Measurements from ENCODE around the gene ESPNL.

ESPNL gene

DNA sequence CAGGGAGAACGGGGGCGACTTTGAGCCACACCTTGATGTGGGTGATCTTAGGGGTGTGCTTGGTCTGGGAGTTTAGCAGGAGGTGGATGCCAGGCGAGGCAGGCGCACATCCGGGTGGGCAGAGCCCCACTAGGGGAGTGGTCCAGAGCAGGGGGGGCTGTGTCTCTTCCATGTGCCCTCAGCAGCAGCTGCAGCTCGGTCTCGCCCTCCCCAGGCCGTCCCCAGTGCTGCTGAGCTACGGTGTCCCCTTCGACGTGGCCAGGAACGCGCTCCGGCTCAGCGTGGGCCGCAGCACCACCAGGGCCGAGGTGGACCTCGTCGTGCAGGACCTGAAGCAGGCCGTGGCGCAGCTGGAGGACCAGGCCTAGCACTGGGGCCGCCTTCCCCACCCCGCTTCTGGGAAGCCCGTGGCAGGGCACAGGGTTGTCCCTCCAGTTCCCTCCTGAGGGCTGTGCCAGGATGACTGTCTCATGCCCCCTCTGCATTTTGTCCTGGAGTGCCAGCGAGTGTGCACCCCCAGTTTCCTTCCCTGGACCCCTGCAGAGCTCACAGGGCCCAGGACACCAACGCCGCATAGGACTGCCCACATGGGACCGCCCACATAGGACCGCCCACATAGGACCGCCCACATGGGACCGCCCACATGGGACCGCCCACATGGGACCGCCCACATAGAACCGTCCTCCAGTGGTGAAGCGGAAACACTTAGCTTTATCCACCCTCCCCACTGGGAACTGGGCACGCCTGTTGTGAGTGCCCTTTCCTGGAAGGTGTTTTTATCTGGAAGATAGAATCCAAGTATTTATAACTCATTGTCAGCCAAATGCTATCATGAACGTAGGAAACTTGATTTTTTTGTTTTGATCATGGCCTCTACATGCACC lies 1.9 kb upstream of the ESPNL start:
- DNase-seq (ENCODE audit: low read depth in 2 of 3, low spot score in 2 of 3), result no peak

DNA sequence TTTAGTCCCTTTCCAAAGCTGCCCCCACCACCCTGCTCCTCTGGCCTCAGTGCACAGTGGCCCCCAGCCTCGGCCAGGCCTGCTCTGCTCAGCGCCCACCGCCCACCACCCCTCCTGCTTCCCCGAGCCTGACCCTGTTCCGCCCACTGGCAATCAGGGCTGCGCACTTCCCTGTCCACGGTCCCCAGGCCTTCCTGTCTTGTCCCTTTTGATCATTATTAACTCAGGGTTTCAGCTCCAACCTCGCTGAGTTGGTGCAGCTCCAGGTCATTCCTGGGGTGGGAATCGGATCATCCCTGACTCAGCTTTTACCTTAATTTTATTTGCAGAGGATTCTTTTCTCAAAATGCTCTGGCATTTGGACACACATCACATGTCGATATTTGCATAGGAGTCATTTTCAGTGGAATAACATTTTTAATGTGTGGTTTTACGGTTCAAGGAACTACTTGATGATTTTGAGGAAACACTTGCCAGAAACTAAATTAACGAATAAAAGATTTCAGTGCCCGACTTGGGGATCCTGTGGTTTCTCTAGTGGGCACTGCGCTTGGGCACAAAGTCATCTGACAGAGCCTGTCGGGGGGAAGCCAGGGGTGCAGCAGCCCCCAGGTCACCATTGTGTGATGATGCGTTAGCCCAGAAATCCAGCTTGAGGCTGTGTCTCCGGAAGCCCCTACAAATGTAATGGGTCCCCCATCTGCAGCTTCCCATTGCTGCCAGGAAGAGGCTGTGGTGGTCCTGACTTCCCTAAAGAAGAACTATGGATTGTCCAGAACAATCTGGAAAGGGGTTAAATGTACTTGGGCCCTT lies 1.0 kb upstream of the ESPNL start:
- no peak for DNase-seq (ENCODE audit: low read depth in 2 of 3, low spot score in 2 of 3)

DNA sequence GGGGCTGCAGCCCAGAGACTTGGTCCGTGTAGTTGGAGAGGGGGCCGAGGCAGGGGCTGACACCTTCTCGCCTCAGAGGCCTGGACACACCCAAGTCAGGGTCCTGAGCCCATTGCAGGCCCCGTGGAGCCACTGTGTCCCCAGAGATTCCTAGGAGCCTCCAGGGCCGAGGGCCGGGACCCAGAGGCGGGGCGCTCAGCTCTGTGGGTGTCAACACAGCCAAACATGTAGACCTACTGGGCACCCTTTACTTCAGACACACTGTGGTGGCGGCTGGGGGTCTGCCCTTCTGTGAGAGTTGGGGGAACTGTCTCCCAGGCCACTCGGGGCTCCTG lies 459 bp upstream of the ESPNL start:
- no peak for DNase-seq (ENCODE audit: low read depth in 2 of 3, low spot score in 2 of 3)

DNA sequence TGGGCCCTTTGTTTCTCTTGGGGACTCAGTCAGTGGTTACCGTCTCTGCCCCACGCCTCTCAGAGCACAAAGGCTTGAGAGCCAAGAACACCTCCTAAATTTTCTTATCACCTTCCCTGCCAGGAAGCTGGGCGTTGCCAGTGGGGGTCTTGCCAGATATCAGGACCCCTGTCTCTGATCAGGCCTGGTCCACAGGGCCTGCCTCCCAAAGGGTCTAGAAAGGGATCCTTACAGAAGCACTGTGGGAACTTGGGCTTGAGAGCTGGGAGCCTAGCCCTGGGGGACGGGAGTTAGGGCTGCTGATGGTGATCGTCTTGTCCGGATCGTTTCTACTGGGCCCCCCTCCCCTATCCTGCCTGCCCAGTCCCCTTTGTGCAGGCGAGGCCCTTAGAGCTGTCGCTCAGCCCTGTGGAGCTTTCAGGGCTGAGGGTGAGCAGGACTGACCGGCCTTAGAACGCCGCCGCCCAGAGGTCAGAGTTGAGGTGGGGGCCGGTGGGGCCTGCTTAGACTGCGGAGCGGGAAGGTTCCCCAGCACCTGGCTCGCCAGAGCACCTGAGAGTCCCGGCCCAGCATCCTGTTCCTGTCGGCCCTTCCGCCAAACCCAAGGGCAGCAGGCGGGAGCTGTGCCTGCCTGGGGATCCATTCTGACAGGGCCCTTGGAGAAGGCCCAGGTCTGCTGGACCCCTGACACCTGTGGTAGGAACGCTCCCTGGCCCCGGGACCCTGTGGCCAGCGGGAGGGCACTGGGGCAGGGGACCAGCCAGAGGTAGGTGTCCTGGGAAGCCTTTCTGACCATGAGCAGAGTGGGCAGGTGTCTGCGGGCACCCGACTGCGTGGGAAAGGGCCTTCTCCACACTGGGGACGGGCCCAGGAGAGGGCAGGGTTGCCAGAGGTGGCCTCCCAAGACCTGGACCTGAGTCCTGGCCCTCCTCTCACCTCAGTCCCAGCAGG lies 956 bp downstream of the ESPNL start:
- DNase-seq (ENCODE audit: low read depth in 2 of 3, low spot score in 2 of 3), result no peak

DNA sequence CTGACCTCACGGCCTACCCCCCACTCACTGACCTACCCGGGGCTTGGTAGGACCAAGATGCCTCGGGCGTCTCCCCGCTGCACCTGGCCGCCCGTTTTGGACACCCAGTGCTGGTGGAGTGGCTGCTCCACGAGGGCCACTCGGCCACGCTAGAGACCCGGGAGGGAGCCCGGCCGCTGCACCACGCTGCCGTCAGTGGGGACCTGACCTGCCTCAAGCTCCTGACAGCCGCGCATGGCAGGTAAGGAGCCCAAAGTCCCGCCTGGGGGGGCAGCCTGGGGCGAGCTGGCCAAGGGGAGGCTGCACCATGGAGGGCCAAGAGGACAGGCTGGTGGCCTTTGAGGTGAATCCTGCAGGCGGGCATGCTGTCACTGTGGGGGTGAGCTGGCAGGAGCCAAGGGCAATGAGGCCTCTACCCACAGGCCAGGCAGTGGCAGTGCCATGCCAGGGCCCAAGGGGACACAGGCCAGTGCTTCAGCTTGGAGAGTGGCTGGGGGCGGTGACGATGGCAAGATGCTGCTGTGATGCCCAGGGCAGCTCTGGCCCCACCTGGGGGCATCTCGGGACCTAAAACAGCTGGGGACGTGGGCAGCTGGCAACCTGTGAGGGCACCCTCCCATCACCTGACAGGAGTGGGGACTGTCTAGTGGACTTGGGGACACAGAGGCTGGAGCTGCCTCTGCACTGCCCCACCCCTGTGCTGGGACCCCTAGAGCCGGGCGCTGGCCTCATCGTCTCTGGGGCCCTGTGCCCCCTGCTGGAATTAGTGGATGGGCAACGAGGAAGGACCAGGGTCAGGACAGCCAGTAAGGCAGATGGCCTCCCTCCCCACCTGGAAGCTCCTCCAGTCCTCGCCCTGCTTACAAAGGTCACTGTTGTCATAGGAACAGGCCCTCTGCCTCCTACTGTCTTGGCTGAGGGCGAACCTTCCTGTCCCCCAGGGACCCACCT lies 2.0 kb downstream of the ESPNL start:
- no peak for DNase-seq (ENCODE audit: low read depth in 2 of 3, low spot score in 2 of 3)

DNA sequence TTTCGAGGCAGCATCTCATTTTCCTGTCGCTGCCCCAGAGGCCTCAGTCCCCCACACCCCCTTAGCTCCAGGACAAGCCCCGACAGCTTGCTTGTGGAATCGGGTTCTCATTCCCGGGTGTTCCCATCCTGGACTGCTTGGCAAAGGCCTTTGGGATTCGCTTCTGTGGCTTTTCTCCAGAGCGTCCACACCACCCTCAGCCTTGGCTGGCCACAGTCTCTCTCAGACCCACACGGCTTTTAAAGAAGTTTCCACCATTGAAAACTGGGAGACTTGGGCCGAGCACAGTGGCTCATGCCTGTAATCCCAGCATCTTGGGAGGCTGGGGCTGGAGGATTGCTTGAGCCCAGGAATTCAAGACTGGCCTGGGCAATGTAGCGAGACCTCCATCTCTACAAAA lies 2.7 kb downstream of the ESPNL start:
- DNase-seq (ENCODE audit: low read depth in 2 of 3, low spot score in 2 of 3), result no peak

DNA sequence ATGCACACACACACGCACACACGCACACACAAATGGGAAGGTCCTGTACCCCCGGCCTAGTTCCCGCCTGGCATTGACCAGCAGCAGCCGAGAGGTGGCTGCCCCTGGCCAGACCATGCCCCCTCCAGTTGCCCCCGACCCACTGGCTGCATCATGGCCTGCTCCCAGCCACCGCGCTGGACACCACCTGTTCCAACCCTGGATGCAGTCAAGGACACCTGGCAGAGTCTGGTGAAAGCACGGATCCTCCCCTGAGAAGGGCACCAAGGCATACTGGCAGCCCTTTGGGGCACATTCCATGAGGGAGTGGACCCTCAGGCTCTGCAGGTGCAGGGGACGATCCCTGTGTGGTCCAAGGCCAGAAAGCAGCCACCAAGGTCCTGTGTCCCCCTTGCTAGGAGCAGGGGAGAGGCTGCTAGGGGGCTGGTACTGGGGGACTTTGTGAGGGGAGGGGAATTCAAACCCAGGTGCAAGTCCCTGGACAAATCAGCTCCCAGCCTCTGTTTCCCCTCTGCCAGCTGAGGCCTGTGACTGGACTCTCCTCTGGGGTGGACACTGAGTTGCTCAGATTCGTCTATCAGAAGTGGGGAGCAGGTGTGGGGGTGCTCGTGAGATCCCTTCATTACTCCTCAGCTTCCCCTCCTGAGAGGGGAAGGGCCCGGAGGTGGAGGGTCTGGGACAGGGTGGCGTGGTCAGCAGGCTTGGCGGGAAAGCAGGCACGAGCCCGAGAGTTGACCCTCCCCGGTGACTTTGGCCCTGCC lies 3.5 kb downstream of the ESPNL start:
- no peak for DNase-seq (ENCODE audit: low read depth in 2 of 3, low spot score in 2 of 3)

DNA sequence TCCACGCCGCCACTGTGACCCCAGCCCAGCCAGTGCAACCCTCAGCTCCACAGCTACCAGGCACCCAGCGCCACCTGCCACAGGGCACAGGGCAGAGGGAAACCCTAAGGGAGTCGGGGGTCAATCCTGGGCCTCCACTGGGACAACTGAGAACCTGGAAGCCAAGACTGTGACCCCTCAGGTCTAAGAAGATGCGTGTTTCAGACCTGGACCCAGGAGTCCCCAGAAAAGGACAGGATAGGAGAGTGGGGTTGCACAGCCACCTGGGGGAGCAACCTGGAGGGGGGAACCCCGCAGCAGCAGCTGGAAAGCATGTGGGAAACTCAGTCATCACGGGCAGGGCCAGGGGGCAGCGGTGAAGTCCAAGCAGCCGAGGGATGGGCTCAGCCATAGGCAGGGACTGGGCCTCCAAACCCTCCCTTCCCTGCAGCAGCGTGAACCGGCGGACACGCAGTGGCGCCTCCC lies 4.1 kb downstream of the ESPNL start:
- no peak for DNase-seq (ENCODE audit: low read depth in 2 of 3, low spot score in 2 of 3)

DNA sequence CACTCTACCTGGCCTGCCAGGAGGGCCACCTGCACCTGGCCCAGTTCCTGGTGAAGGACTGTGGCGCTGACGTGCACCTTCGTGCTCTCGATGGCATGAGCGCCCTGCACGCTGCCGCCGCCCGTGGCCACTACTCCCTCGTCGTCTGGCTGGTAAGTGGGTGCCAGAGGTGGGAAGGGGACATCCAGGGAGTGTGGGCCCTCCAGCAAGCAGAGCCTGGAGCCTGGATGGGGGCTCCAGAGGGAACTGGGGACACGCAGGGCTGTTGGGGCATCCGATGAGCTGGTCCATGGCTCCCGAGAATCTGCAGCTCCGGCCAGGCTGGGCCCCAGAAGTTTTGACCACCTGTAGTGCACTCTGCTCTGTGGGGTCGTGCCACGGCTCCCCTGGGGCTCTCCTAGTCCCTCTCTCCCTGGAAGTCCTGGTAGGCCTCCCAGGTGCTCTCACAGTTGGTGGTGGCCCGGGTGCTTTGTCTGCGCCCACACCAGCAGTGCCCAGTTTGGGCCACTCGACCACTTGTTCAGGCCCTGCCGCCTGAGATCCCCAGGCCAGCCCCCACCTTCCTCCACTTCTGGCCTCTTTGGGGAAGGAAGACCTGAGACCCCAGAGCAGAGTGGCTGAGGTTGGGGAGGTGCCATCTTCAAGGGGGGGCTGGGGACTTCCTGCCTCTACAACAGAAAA lies 4.7 kb downstream of the ESPNL start:
- no peak for DNase-seq (ENCODE audit: low read depth in 2 of 3, low spot score in 2 of 3)

DNA sequence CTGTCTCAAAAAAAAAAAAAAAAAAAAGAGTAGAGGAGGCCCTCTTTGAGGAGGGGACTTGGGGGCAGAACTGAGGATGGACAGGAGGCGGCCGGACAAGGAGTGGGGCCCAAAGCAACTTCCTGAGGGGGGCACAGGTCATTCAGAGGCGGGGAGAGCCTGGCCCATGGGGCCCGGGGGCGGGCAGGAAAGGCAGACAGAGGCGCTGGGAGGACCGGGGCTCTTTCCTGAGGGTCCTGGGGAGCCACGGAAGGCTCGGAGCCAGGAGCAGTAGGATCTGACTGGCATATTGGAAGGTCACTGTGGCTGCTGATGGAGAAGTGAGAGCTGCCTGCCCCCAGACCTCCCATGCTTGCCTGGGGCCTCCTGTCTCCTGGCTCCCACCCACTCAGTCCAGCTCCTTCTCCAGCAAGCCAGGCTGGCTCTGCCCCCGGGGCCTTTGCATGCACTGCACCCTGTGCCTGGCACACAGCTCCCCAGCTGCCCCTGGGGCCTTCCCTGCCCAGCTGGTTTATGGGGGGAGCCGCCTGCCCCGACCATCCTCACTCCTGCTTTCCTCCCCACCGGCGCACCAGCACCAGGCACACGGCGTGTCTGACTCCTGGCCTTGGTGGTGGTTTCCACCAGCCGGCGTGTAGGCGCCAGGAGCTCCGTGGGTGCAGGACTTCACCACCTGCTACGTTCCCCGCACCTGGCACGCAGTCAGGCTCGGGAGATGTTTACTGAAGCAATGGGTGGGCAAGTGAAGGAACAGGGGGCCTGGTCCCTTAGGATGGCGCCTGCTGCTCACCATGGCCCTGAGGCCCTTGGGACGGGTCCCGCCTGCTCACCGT lies 5.6 kb downstream of the ESPNL start:
- DNase-seq (ENCODE audit: low read depth in 2 of 3, low spot score in 2 of 3), result no peak

DNA sequence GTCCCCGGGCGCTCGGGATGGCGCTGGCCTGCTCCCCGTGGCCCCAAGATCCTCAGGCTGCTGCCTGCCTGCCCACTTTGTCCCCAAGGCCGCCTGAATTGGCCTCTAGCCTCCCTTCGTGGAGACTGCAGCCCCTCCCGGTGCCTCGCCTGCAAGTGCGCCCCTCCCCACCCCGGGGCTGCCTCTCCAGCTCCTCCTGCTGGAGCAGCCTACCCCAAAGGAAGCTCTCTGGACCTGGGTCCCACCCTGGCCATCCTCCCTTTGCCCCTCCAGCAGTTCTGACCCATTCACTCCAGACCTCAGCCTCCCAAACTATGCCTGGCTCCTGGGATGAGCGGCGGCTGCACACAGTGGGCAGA lies 6.2 kb downstream of the ESPNL start:
- no peak for DNase-seq (ENCODE audit: low read depth in 2 of 3, low spot score in 2 of 3)

DNA sequence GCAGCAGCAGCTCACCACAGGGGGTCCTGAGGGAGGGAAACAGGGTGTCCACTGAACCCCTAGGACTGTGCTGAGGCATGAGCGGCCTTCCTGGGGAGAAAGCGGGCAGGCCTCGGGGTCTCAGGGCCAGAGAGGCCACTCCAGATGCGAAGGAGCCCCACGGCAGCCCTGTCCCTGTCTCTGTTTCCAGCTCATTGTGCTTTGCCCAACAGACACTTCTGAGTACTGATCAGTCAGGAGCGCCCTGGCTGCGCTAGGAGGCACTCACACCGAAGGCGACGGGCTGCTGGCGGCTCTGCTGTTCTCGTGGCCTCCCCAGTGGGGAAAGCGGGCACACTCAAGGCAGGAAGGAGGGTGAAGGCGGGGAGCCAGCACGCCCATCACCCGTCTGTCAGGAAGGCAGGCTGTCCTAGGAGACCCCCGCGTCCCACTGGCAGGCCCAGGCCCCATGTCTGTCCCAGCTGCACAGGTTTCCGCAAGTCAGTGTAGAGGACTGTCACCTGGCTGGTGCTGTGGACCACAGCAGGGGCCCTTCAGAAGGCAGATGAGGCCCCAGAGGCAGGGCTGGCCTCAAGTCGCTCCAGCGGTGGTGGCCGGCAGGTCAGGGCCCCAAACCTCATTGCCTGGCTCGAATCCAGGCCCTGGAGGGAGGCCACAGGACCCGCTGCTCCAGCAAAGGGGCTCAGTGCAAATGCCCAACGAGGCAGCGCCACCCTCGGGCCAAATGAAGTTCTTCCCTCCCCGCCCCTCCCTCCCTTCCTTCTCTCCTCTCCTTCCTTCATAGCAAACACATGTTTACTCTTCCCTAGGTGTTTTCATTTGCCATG lies 6.8 kb downstream of the ESPNL start:
- no peak for DNase-seq (ENCODE audit: low read depth in 2 of 3, low spot score in 2 of 3)

DNA sequence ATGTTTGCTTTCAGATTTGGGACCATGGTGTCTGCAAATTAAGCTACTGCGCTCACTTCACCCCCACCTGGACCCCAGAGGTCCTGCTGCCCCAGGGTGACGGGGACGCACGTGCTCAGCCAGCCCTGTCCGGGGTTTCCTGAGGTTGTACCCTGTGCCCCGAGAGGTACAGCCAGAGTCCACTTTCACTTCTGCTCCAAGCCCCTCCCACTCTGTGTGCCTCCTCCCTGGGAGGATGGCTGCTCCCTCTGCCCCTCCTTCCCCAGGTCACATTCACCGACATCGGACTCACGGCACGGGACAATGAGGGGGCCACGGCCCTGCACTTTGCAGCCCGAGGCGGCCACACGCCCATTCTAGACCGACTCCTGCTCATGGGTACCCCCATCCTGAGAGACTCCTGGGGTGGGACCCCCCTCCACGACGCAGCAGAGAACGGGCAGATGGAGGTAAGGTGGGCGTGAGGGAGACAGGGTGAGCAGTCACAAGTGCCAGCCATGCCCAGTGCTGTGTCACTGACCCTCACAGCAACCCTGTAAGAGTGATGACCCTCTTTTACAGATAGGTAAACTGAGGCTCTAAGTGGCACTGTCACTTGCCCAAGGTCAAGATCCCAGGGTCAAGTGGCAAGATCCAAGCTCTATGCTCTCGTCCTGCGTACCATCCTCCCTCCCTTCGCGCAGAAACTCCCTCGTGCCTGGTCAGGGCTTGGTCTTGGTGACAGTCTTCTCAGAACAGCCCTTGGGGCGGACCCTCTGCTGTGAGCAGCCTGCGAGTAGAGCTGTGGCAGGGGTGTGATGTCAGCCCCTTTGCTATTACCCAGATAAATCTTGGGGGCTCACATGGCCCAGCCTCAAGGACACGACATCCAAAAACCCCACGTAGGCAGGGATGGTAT lies 7.6 kb downstream of the ESPNL start:
- DNase-seq (ENCODE audit: low read depth in 2 of 3, low spot score in 2 of 3), result no peak

DNA sequence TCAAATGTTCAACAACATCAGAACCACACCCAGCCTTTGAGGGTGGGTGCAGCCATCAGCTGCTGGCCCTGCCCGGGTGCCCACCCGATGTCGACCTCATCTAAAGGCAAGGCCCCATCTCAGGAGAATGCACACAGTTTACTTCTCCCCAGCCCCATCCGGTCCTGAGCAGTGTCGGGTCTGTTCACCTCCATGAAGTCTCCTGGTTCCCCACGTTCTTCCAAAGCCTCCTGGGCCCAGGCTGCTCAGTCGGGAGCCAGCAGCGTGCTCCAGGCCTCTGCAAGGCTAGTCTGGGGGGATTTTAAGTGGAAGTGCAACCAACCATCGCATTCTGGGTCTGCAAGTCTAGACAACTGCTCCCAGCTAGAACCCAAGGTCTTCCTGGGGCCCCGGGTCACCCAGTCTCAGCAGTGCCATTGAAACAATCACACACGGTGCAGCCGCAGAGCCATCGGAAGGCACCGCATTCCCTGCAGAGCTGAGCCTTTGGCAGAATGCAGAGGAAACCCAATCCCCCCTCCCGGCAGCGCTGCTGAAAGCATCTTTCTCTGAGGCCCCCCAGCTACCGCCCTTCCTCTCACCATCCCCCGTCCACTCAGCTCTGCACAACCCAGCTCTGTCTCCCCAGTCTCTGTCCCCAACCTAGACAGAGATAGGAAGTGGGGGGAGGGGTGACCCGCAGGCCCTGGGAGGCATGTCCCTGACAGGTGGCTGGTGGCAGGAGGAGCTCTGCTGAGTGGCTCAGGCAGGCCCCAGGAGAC lies 8.5 kb downstream of the ESPNL start:
- no peak for DNase-seq (ENCODE audit: low read depth in 2 of 3, low spot score in 2 of 3)

DNA sequence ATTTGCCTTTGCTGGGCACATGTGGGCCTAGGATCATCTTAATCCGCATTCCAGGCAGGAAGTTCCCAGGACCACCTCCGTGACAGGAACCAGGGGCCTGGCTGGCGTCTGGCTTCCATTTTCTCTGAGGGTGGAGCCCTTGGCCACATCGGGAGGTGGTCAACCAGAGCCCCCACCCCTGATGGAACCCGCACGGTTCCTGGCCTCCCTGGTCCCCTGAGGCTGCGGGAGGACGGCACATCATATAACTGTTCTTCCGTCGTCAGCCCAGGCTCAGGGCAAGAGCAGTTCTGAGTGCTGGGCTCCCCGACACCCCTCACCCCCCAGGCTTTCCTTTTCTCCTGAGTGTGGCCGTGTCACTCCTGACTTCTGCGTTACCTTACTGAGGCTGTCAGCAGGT lies 13.5 kb downstream of the ESPNL start:
- no peak for DNase-seq (ENCODE audit: low read depth in 2 of 3, low spot score in 2 of 3)

Data from activated CD8-positive, alpha-beta memory T cell treated with anti-CD3 and anti-CD28 coated beads for 48 hours (primary cell).